K562 (cell line): ENCODE measurements around the gene MKS1. TPM values are rescaled to one million over a fixed set of nuclear protein-coding genes. Genes with fewer than 3 reads are reported as not detected.

Experiments
- ATAC-seq: fragments of 200-7000 bp; cut with Tn5 transposase; 3 replicates; pipeline ENCODE4 v1.9.1; 2020; ENCODE audit warnings: moderate library complexity
- BruUV-seq: library from RNA; stranded (reverse); fragments of 400-500 nt; replicated peaks from 2 replicates; lab custom pipeline; 2021; lab: Mats Ljungman, UMichigan
- CTCF ChIA-PET: fragments of 300-600 bp; formaldehyde crosslinking; extraction: SDS; loops from one replicate; lab custom pipeline; 2021; ENCODE audit warnings: low intra/inter-chr PET ratio; lab: Yijun Ruan, JAX
- POLR2A ChIA-PET: fragments of 300-600, 350-650 bp; sonication (Branson Sonifier 250); formaldehyde crosslinking; extraction: SDS; loops from one replicate; lab custom pipeline; 2021; ENCODE audit warnings: antibody characterized with exemption, inconsistent platforms; lab: Yijun Ruan, JAX
- DNase-seq, 4 experiments: peaks; one replicate each; pipeline versions ENCODE4 v3.0.0 to v3.0.0-alpha.2; 2011 to 2018; ENCODE audit warnings: low spot score in 3 of 4, mixed read lengths in 3 of 4; ENCODE audit errors: extremely low read depth in 1 of 4
- FAIRE-seq: peaks from 2 replicates; lab custom pipeline; 2011; peaks lifted over from hg19 to GRCh38; lab: Jason Lieb, UNC
- H2AFZ ChIP-seq: 2 replicates; pipeline ENCODE4 v1.6.0; 2011; ENCODE audit warnings: low read depth, low read length, control low read depth, inconsistent platforms
- H3K27ac ChIP-seq: fragments of 200-600 bp; 3 replicates; pipeline ENCODE4 v1.8.0; 2011; ENCODE audit warnings: low read depth, mild to moderate bottlenecking, control low read depth, inconsistent platforms, low read length, moderate library complexity, mixed read lengths; ENCODE audit errors: extremely low read depth
- H3K27me3 ChIP-seq, 2 experiments: fragments of 300-600 bp in 1 of 2; 2 replicates in 1 of 2; 3 replicates in 1 of 2; pipeline versions ENCODE4 v1.6.0 to v1.8.0; 2011; ENCODE audit warnings: inconsistent platforms in 2 of 2, low read length in 2 of 2, mild to moderate bottlenecking in 1 of 2, mixed read lengths in 1 of 2, moderate library complexity in 1 of 2; ENCODE audit not compliant: control insufficient read depth in 2 of 2, insufficient read depth in 2 of 2
- H3K36me3 ChIP-seq: fragments of 300-600 bp; 3 replicates; pipeline ENCODE4 v1.8.0; 2011; ENCODE audit warnings: mild to moderate bottlenecking, low read length, inconsistent platforms; ENCODE audit not compliant: control insufficient read depth, insufficient read depth
- H3K4me1 ChIP-seq, 2 experiments: fragments of 200-600 bp in 1 of 2; replicated peaks in 1 of 2; 2 replicates in 1 of 2; 3 replicates in 1 of 2; pipeline versions ENCODE4 v1.5.1 to v1.8.0; 2011; ENCODE audit warnings: inconsistent platforms in 2 of 2, low read length in 2 of 2, mild to moderate bottlenecking in 1 of 2, mixed read lengths in 1 of 2, moderate library complexity in 1 of 2; ENCODE audit not compliant: control insufficient read depth in 2 of 2, insufficient read depth in 2 of 2
- H3K4me2 ChIP-seq: 2 replicates; pipeline ENCODE4 v1.6.1; 2011; ENCODE audit warnings: low read length, control low read depth, inconsistent platforms, mixed read lengths; ENCODE audit not compliant: insufficient read depth
- H3K4me3 ChIP-seq: fragments of 200-600 bp; sonication (generic), shearing (Covaris generic); 2 replicates; pipeline ENCODE4 v1.5.1; 2016; ENCODE audit warnings: control low read depth, inconsistent platforms
- H3K79me2 ChIP-seq: fragments of 200-600 bp; 3 replicates; pipeline ENCODE4 v1.8.0; 2011; ENCODE audit warnings: low read length, inconsistent platforms; ENCODE audit not compliant: control insufficient read depth, insufficient read depth
- H3K9ac ChIP-seq, 2 experiments: 2 replicates each; pipeline versions ENCODE4 v1.6.0 to v1.6.1; 2011; ENCODE audit warnings: low read depth in 2 of 2, low read length in 2 of 2, control low read depth in 1 of 2, inconsistent platforms in 1 of 2, mild to moderate bottlenecking in 1 of 2, mixed read lengths in 1 of 2; ENCODE audit not compliant: insufficient read depth in 1 of 2
- H3K9me1 ChIP-seq: one replicate; pipeline ENCODE4 v1.6.0; 2011; ENCODE audit warnings: inconsistent platforms, mild to moderate bottlenecking, low read length, moderate library complexity; ENCODE audit not compliant: control insufficient read depth, insufficient read depth
- H3K9me3 ChIP-seq: replicated peaks from 2 replicates; pipeline ENCODE4 v1.5.1; 2011; ENCODE audit warnings: low read depth, low read length, inconsistent platforms; ENCODE audit not compliant: control insufficient read depth, insufficient read depth
- H4K20me1 ChIP-seq: replicated peaks from 2 replicates; pipeline ENCODE4 v1.6.1; 2011; ENCODE audit warnings: low read length, inconsistent platforms, mixed read lengths; ENCODE audit not compliant: control insufficient read depth, insufficient read depth
- CEBPB ChIP-seq: fragments of 450-650 bp; IDR thresholded peaks from 2 replicates; pipeline ENCODE4 v1.6.1; 2016; ENCODE audit warnings: missing genetic modification characterization, missing compliant biosample characterization
- CEBPG ChIP-seq, 3 experiments: fragments of 200-800 bp in 1 of 3; sonication (Bioruptor generic) in 1 of 3; sonication (generic) in 1 of 3; formaldehyde crosslinking in 1 of 3; IDR thresholded peaks in 2 of 3; conservative IDR thresholded peaks in 1 of 3; 2 replicates each; pipeline versions ENCODE4 v1.6.1 to v1.8.0; 2016 to 2022; ENCODE audit warnings: missing compliant biosample characterization in 2 of 3, missing genetic modification characterization in 2 of 3, mild to moderate bottlenecking in 1 of 3, missing genetic modification reagents in 1 of 3
- ZBTB40 ChIP-seq, 2 experiments: fragments of 450-650 bp in 1 of 2; sonication (generic) in 1 of 2; formaldehyde crosslinking in 1 of 2; IDR thresholded peaks; 2 replicates each; pipeline versions ENCODE4 v1.7.1 to v1.9.0; 2016 to 2022; ENCODE audit warnings: inconsistent platforms in 1 of 2, mild to moderate bottlenecking in 1 of 2, missing genetic modification reagents in 1 of 2
- ZC3H11A ChIP-seq: IDR thresholded peaks from 2 replicates; pipeline ENCODE4 v1.6.1; 2012; ENCODE audit warnings: low read depth, low read length, improper control_type of control experiment
- WGBS: fragments of 100-300 bp; shearing (Covaris generic); methylation state at CpG from one replicate; pipeline ENCODE4 v1.1.6; 2016; ENCODE audit warnings: low coverage, mixed read lengths; ENCODE audit not compliant: insufficient coverage; ENCODE audit errors: missing lambda C conversion rate; 5-methylcytosine and 5-hydroxymethylcytosine counted together
- in situ Hi-C: fragments of 300-500 bp; cut with MboI; formaldehyde crosslinking; loops from 4 replicates; pipeline ENCODE4 v1.15.0; 2018; ENCODE audit warnings: inconsistent platforms, mixed read lengths
- intact Hi-C: fragments of 100-400 bp; cut with micrococcal nuclease; formaldehyde crosslinking; loops from 2 replicates; pipeline ENCODE4 v1.14.2; 2022
- polyA plus RNA-seq, 8 experiments: library from polyadenylated mRNA; depleted of rRNA in 4 of 8; stranded (reverse) in 5 of 8; unstranded in 3 of 8; fragments of >200 nt; fragmentation: Nextera tagmentation in 2 of 8; fragmentation: Illumina TruSeq in 1 of 8; extraction: Ambion mirVana in 2 of 8; extraction: Trizol in 1 of 8; gene quantifications; 2 replicates each; pipeline versions ENCODE4 v1.2.1 to v1.2.3, GENCODE V29; 2011 to 2014; ENCODE audit warnings: inconsistent platforms in 1 of 8, missing spikeins in 1 of 8
- total RNA-seq, 7 experiments: library from RNA; depleted of rRNA in 6 of 7; stranded (reverse); fragments of >200 nt in 6 of 7; fragmentation: Illumina TruSeq in 2 of 7; extraction: Trizol in 2 of 7; gene quantifications; 2 replicates each; pipeline versions ENCODE4 v1.2.1 to v1.2.3, GENCODE V29; 2011 to 2021; ENCODE audit warnings: low replicate concordance in 1 of 7

The MKS1 gene
- total and polyA plus RNA-seq, 9 of the 15 experiments (the other 6 are each of a cell fraction or from before 2014, with no cell fraction given): 16.3 to 31.0 (median 25.9) TPM

DNA sequence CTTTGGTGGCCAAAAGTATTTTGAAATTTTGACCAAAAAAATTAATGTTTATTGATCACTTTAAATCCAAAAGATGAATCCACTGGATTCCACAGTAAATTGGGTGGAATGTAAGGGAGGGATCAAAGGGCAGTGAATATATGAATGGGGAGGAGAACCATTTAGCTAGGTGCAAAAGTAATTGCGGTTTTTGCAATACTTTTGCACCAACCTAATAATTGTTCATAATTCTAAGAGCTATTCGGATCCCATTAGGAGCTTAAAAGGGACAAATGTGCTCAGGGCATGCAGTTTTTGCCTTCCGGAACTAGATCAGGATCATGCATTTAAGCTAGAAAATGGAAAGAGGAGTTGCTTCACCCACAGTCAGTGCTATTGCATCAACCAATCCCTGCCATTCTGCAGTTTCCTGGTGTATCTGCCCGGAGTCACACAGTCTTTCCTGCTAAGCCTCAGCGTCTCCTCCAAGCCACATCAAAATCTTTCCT is 19.1 kb upstream of the MKS1 start, which contains the start of gene LPO:
Gene LPO (plus strand): TSS at position 438 of the 488 bp plus-strand sequence. CDS start 4,396 bp downstream, outside the sequence.
- CTCF ChIA-PET: no interaction called here
- WGBS: 4% methylated on average over 5 of the region's 5 CpGs

More for the DNA sequence above, 19.1 kb upstream of the MKS1 start, which contains the start of gene LPO:
- DNase-seq: no peak
- H3K4me2 ChIP-seq: no peak within 1 kb of the TSS
- H3K9ac ChIP-seq: no peak within 1 kb of the TSS
- in situ Hi-C loops: no loop called here
- no peaks in the 10 kb centered on the region for H3K79me2 ChIP-seq
- ATAC-seq: no peak; the same call in 1 of the 3 replicates
- intact Hi-C loops: no loop called here
- no peak within 1 kb of the TSS for H3K4me3 ChIP-seq
- no peak for FAIRE-seq
- no peaks in the 10 kb centered on the region for H3K9me1 ChIP-seq
- H3K27ac ChIP-seq: no peak within 1 kb of the TSS
- POLR2A ChIA-PET: interaction anchor here (0.6 to 1.0 kb wide), 4 partner anchors 9 to 338 kb away, joined by 3 to 5 read pairs (median 4); no protein-coding TSS in a partner anchor
- H4K20me1 ChIP-seq: no peaks in the 10 kb centered on the region
- H3K9me3 ChIP-seq: no peaks in the 10 kb centered on the region
- H3K36me3 ChIP-seq: no peaks in the 10 kb centered on the region
- TF ChIP-seq CEBPG (CRISPR knock-in tag; IDR thresholded peaks at IDR 0.05) (no peak), CEBPG (tag; conservative IDR thresholded peaks at IDR 0.05 in 1 of 2, IDR thresholded peaks at IDR 0.05 in 1 of 2) (peak in 1 of 2 experiments; percentile 68; a peak in 3 of 4 replicates), ZBTB40 (IDR thresholded peaks at IDR 0.05) (peak; percentile 67), ZBTB40 (CRISPR knock-in tag; IDR thresholded peaks at IDR 0.05) (no peak), CEBPB (tag) (peak; percentile 42; the same call in 1 of the 2 replicates), ZC3H11A (no peak)
- BruUV-seq: no TSS peak
- peaks cover 0 to 5% of the 10 kb centered on the region in 2 experiments; a peak in 2 of 5 replicates for H3K4me1 ChIP-seq
- H2AFZ ChIP-seq: no peak within 1 kb of the TSS
- H3K27me3 ChIP-seq: peaks cover 5 to 30% of the 10 kb centered on the region in 2 experiments
